B cell (primary cell): Measurements from ENCODE around the gene FGFRL1. TPM values are rescaled to one million over a fixed set of nuclear protein-coding genes. Genes with fewer than 3 reads are reported as not detected.
A peak's percentile ranks its signal among the peaks of the same experiment; 100 is the strongest.

Experiments used
- ATAC-seq: fragments of 200-7000 bp; cut with Tn5 transposase; one replicate; pipeline ENCODE4 v1.10.0; 2021; ENCODE audit warnings: low read depth, mild to moderate bottlenecking, moderate number of reproducible peaks, moderate library complexity
- CTCF ChIA-PET: fragments of 350-600 bp; sonication (Branson Sonifier 250); formaldehyde crosslinking; loops from one replicate; lab custom pipeline; 2021; ENCODE audit warnings: antibody characterized with exemption, inconsistent platforms; lab: Charles Lee
- POLR2A ChIA-PET: fragments of 350-600 bp; sonication (Branson Sonifier 250); formaldehyde crosslinking; loops from one replicate; lab custom pipeline; 2021; ENCODE audit warnings: antibody characterized with exemption; lab: Charles Lee
- DNase-seq: peaks from one replicate; pipeline ENCODE4 v3.0.0; 2013
- H2AFZ ChIP-seq: 2 replicates; pipeline ENCODE4 v1.6.1; 2012; ENCODE audit warnings: mild to moderate bottlenecking, low read depth, low read length; ENCODE audit not compliant: insufficient read depth, poor library complexity, severe bottlenecking
- H3K27ac ChIP-seq, 2 donors: 1 replicate in 1 of 2; 2 replicates in 1 of 2; pipeline ENCODE4 v1.5.1; 2012 to 2013; ENCODE audit warnings: low read length in 2 of 2, mild to moderate bottlenecking in 2 of 2, moderate library complexity in 1 of 2
- H3K27me3 ChIP-seq, 4 experiments: fragments of 200-600 bp in 1 of 4; sonication (generic) in 1 of 4; replicated peaks in 1 of 4; 1 replicate in 2 of 4; 2 replicates in 2 of 4; pipeline versions ENCODE4 v1.6.1 to v1.7.0; 2013 to 2016; ENCODE audit warnings: low read length in 3 of 4, mild to moderate bottlenecking in 2 of 4, mixed read lengths in 1 of 4, moderate library complexity in 1 of 4; ENCODE audit not compliant: insufficient read depth in 4 of 4, control insufficient read depth in 3 of 4; ENCODE audit errors: control extremely low read depth in 1 of 4
- H3K36me3 ChIP-seq, 2 experiments: replicated peaks in 1 of 2; 1 replicate in 1 of 2; 2 replicates in 1 of 2; pipeline versions ENCODE4 v1.6.1 to v1.7.1; 2013; ENCODE audit warnings: low read length in 1 of 2; ENCODE audit not compliant: insufficient read depth in 2 of 2, control insufficient read depth in 1 of 2; ENCODE audit errors: control extremely low read depth in 1 of 2, extremely low read depth in 1 of 2
- H3K4me1 ChIP-seq, 2 donors: fragments of 200-600 bp in 1 of 2; sonication (generic) in 1 of 2; 1 replicate in 1 of 2; 2 replicates in 1 of 2; pipeline versions ENCODE4 v1.5.1 to v1.6.1; 2013 to 2017; ENCODE audit warnings: low read length in 2 of 2; ENCODE audit not compliant: control insufficient read depth in 2 of 2, insufficient read depth in 2 of 2
- H3K4me2 ChIP-seq: replicated peaks from 2 replicates; pipeline ENCODE3; 2012; ENCODE audit warnings: mild to moderate bottlenecking, low read depth, low read length; ENCODE audit not compliant: poor library complexity, severe bottlenecking
- H3K4me3 ChIP-seq, 5 experiments: fragments of 200-600 bp in 1 of 5; sonication (generic) in 1 of 5; 1 replicate in 3 of 5; 2 replicates in 2 of 5; pipeline versions ENCODE4 v1.5.1 to v1.7.0; 2011 to 2016; ENCODE audit warnings: low read length in 4 of 5, mild to moderate bottlenecking in 4 of 5, low read depth in 2 of 5, control low read depth in 1 of 5, moderate library complexity in 1 of 5; ENCODE audit not compliant: insufficient read depth in 1 of 5; ENCODE audit errors: control extremely low read depth in 1 of 5, extremely low read depth in 1 of 5
- H3K79me2 ChIP-seq: fragments of 200-600 bp; sonication (generic); one replicate; pipeline ENCODE4 v1.6.0; 2016; ENCODE audit warnings: low read length; ENCODE audit not compliant: control insufficient read depth, insufficient read depth
- H3K9ac ChIP-seq: fragments of 200-600 bp; sonication (generic); 2 replicates; pipeline ENCODE4 v1.6.1; 2017; ENCODE audit warnings: mild to moderate bottlenecking, low read length, moderate library complexity
- H3K9me3 ChIP-seq, 3 donors: one replicate each; pipeline versions ENCODE4 v1.6.1 to v1.7.1; 2013; ENCODE audit warnings: low read length in 2 of 3; ENCODE audit not compliant: control insufficient read depth in 2 of 3, insufficient read depth in 1 of 3; ENCODE audit errors: control extremely low read depth in 1 of 3
- H4K20me1 ChIP-seq: 2 replicates; pipeline ENCODE4 v1.6.0; 2012; ENCODE audit warnings: mild to moderate bottlenecking, low read length; ENCODE audit not compliant: insufficient read depth, control insufficient read depth, poor library complexity, severe bottlenecking
- H3K27ac Mint-ChIP-seq: one replicate; pipeline ENCODE4 v1.8.0; 2021; ENCODE audit warnings: mixed read lengths
- H3K27me3 Mint-ChIP-seq: one replicate; pipeline ENCODE4 v1.8.0; 2021; ENCODE audit warnings: mixed read lengths
- H3K4me1 Mint-ChIP-seq: one replicate; pipeline ENCODE4 v1.8.0; 2021; ENCODE audit warnings: mixed read lengths
- H3K4me3 Mint-ChIP-seq: one replicate; pipeline ENCODE4 v1.8.0; 2021; ENCODE audit warnings: mixed read lengths
- H3K9me3 Mint-ChIP-seq: one replicate; pipeline ENCODE4 v1.8.0; 2022; ENCODE audit warnings: mixed read lengths; ENCODE audit not compliant: insufficient read depth
- EZH2 ChIP-seq: IDR thresholded peaks from 2 replicates; pipeline ENCODE4 v1.6.1; 2012; ENCODE audit warnings: borderline replicate concordance, low read depth, mild to moderate bottlenecking, moderate library complexity, low read length; ENCODE audit not compliant: insufficient read depth, poor library complexity, severe bottlenecking
- WGBS: methylation state at CpG from one replicate; pipeline ENCODE4 v1.1.5; 2013; ENCODE audit warnings: missing lambda C conversion rate; ENCODE audit not compliant: insufficient coverage; 5-methylcytosine and 5-hydroxymethylcytosine counted together
- intact Hi-C: fragments of 100-400 bp; cut with micrococcal nuclease; formaldehyde crosslinking; loops from one replicate; pipeline ENCODE4 v1.10.0; 2022
- polyA plus RNA-seq: library from polyadenylated mRNA; depleted of rRNA; stranded (reverse); fragments of >200 nt; gene quantifications from 2 replicates; pipeline ENCODE4 v1.2.3, GENCODE V29; 2012
- total RNA-seq, 2 donors: library from RNA; stranded (reverse); fragments of 120-200 nt in 1 of 2; gene quantifications; 1 replicate in 1 of 2; 2 replicates in 1 of 2; pipeline versions ENCODE4 v1.2.3 to v1.2.4, GENCODE V29; 2013 to 2022
- TF ChIP-seq, protein P1 (sequence below): fragments of 200-600 bp; IDR thresholded peaks from one replicate; pipeline ENCODE4 v1.8.0; 2022; ENCODE audit warnings: antibody characterized with exemption, mild to moderate bottlenecking

The FGFRL1 gene
- total and polyA plus RNA-seq, 2 donors (not counting 1 experiment from before 2014, with no cell fraction given) = 24.1 to 28.9 TPM

DNA sequence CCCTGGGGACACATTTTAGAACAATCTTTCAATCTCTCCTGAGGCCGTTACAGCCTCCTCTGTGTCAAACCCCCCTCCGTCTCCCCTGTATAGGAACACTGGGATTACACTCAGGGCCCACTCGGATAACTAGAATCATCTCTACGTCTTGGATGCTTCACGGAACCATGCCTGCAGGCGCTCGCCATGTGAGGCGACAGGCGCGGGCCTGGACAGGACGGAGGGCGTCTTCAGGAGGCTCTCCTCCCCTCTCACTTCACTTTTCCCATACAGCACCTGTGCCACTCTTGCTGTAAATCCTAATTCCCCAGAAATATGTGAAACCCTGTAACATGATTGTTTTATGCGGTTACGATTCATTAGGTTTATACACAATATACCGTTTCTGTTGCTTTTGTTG, 28.6 kb upstream of the FGFRL1 start:
- Histone ChIP-seq H2AFZ (no peak overlapping the region), H3K79me2 (peaks cover 12% of the 10 kb centered on the region), H3K4me1 (peaks cover 24% of the 10 kb centered on the region in 2 donors), H3K4me2 (no peak overlapping the region), H3K27me3 (no peaks in the 10 kb centered on the region), H3K4me3 (no peak overlapping the region), H3K27ac (no peak overlapping the region), H3K9ac (no peak overlapping the region), H3K9me3 (no peaks in the 10 kb centered on the region), H4K20me1 (peaks cover 7% of the 10 kb centered on the region), H3K36me3 (no peaks in the 10 kb centered on the region)
- Mint-ChIP-seq H3K27ac (no peak overlapping the region), H3K9me3 (no peaks in the 10 kb centered on the region), H3K4me1 (peaks cover 21% of the 10 kb centered on the region), H3K27me3 (no peaks in the 10 kb centered on the region), H3K4me3 (no peak overlapping the region)
- DNase-seq = no peak
- POLR2A ChIA-PET = no interaction called here
- no peak for ATAC-seq
- CTCF ChIA-PET = no interaction called here
- WGBS = 94% methylated on average over 12 of the region's 15 CpGs
- no peak for TF ChIP-seq EZH2
- intact Hi-C loops = loop anchor here (10.0 kb wide), 1 partner anchor 738 kb away; no protein-coding TSS in a partner anchor

DNA sequence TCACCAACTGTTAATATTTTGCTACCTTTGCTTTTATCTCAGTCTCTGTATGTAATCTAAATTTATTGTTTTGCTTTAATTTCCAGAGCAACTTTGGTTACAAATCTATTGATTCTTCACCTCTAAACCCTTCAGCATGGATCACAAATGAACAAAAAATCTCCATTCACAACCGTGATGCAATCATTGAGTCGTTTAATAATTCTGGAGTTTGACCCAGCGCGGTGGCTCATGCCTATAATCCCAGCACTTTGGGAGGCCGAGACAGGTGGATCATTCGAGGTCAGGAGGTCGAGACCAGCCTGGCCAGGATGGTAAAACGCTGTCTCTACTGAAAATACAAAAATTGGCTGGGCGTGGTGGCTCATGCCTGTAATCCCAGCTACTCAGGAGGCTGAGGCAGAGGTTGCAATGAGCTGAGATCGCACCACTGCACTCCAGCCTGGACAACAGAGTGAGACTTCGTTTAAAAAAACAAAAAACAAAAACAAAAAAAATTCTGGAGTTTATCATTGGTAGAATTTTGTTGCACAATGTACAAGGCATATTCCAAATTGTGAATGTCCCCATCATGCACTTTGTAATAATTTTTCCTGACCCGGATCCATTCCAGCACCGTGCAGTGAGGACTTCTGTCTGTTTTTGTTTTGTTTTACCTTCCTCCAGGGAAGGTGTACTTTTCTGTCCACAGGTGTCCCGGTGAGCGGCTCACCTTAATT, 26.9 kb upstream of the FGFRL1 start:
- Histone ChIP-seq H3K27ac (no peak overlapping the region), H3K4me2 (peak overlapping the region; percentile 72), H2AFZ (peak overlapping the region; percentile 72), H4K20me1 (peaks cover 14% of the 10 kb centered on the region), H3K27me3 (no peaks in the 10 kb centered on the region), H3K9ac (peak overlapping the region; percentile 44), H3K79me2 (peaks cover 15% of the 10 kb centered on the region), H3K4me3 (peak overlapping the region in 4 of 5 experiments; percentile 26 to 46 (median 42)), H3K4me1 (peaks cover 25 to 26% of the 10 kb centered on the region in 2 donors), H3K36me3 (no peaks in the 10 kb centered on the region), H3K9me3 (no peaks in the 10 kb centered on the region)
- Mint-ChIP-seq H3K9me3 (no peaks in the 10 kb centered on the region), H3K27me3 (no peaks in the 10 kb centered on the region), H3K4me3 (peak overlapping the region; percentile 91), H3K27ac (no peak overlapping the region), H3K4me1 (peaks cover 23% of the 10 kb centered on the region)
- DNase-seq = no peak
- TF ChIP-seq, protein P1, sequence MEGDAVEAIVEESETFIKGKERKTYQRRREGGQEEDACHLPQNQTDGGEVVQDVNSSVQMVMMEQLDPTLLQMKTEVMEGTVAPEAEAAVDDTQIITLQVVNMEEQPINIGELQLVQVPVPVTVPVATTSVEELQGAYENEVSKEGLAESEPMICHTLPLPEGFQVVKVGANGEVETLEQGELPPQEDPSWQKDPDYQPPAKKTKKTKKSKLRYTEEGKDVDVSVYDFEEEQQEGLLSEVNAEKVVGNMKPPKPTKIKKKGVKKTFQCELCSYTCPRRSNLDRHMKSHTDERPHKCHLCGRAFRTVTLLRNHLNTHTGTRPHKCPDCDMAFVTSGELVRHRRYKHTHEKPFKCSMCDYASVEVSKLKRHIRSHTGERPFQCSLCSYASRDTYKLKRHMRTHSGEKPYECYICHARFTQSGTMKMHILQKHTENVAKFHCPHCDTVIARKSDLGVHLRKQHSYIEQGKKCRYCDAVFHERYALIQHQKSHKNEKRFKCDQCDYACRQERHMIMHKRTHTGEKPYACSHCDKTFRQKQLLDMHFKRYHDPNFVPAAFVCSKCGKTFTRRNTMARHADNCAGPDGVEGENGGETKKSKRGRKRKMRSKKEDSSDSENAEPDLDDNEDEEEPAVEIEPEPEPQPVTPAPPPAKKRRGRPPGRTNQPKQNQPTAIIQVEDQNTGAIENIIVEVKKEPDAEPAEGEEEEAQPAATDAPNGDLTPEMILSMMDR = no peak
- no peak for TF ChIP-seq EZH2
- ATAC-seq = no peak
- CTCF ChIA-PET = interaction anchor here (0.6 to 6.7 kb wide), 2 partner anchors 9 to 243 kb away, joined by 3 to 90 read pairs; no protein-coding TSS in a partner anchor
- 79% methylated on average over 12 of the region's 15 CpGs for WGBS
- intact Hi-C loops = loop anchor here (5.0 to 10.0 kb wide), 2 partner anchors 87 to 740 kb away; no protein-coding TSS in a partner anchor
- POLR2A ChIA-PET = no interaction called here
